ENCODE measurements around the gene PARD3. TPM values are rescaled to one million over a fixed set of nuclear protein-coding genes. Genes with fewer than 3 reads are reported as not detected.

Gene PARD3
- total RNA-seq, 1 donor from 2014 or later: 25.3 TPM

GRCh38 chr10:34776090-34776690 is 38.9 kb downstream of the PARD3 start:
- DNase-seq: no peak
- ATAC-seq: peak; percentile 18
- intact Hi-C loops (cut with micrococcal nuclease): no loop called here

GRCh38 chr10:34775044-34775637 is 40.0 kb downstream of the PARD3 start:
- DNase-seq (no peak), ATAC-seq (no peak)
- intact Hi-C loops (cut with micrococcal nuclease): no loop called here

GRCh38 chr10:34773636-34774630 is 41.2 kb downstream of the PARD3 start:
- intact Hi-C loops (cut with micrococcal nuclease): no loop called here
- ATAC-seq (no peak), DNase-seq (no peak)

- intact Hi-C loops (cut with micrococcal nuclease): no loop called here
- no peak for DNase-seq
- ATAC-seq: no peak
These were observed 43.6 kb downstream of the PARD3 start for GRCh38 chr10:34771525-34771924.

- ATAC-seq (no peak), DNase-seq (no peak)
- intact Hi-C loops (cut with micrococcal nuclease): no loop called here
These were observed 44.0 kb downstream of the PARD3 start for GRCh38 chr10:34771106-34771505.

GRCh38 chr10:34769899-34770298 is 45.2 kb downstream of the PARD3 start:
- DNase-seq (no peak), ATAC-seq (no peak)
- intact Hi-C loops (cut with micrococcal nuclease): no loop called here

GRCh38 chr10:34768972-34769330 is 46.1 kb downstream of the PARD3 start:
- intact Hi-C loops (cut with micrococcal nuclease): no loop called here

GRCh38 chr10:34768261-34768971 is 46.7 kb downstream of the PARD3 start:
- ATAC-seq (peak; percentile 96), DNase-seq (peak; percentile 90)
- intact Hi-C loops (cut with micrococcal nuclease): no loop called here

More at GRCh38 chr10:34768972-34769330, 46.1 kb downstream of the PARD3 start:
- no peak for DNase-seq
- peak; percentile 7 for ATAC-seq

- no peak for ATAC-seq
- intact Hi-C loops (cut with micrococcal nuclease): no loop called here
- DNase-seq: no peak
These were observed 48.1 kb downstream of the PARD3 start for GRCh38 chr10:34766811-34767494.

GRCh38 chr10:34766266-34766600 is 48.9 kb downstream of the PARD3 start:
- peak; percentile 26 for ATAC-seq

GRCh38 chr10:34764472-34764946 is 50.6 kb downstream of the PARD3 start:
- intact Hi-C loops (cut with micrococcal nuclease): no loop called here
- no peak for ATAC-seq
- no peak for DNase-seq

More at GRCh38 chr10:34766266-34766600, 48.9 kb downstream of the PARD3 start:
- intact Hi-C loops (cut with micrococcal nuclease): no loop called here
- no peak for DNase-seq

GRCh38 chr10:34762603-34763299 is 52.3 kb downstream of the PARD3 start:
- intact Hi-C loops (cut with micrococcal nuclease): no loop called here
- ATAC-seq (no peak), DNase-seq (no peak)

- DNase-seq (no peak), ATAC-seq (no peak)
- intact Hi-C loops (cut with micrococcal nuclease): no loop called here
These were observed 52.9 kb downstream of the PARD3 start for GRCh38 chr10:34762156-34762555.

GRCh38 chr10:34761453-34761852 is 53.6 kb downstream of the PARD3 start:
- intact Hi-C loops (cut with micrococcal nuclease): no loop called here

GRCh38 chr10:34760606-34761005 is 54.5 kb downstream of the PARD3 start:
- intact Hi-C loops (cut with micrococcal nuclease): no loop called here
- ATAC-seq (peak; percentile 92), DNase-seq (peak; percentile 49)

More at GRCh38 chr10:34761453-34761852, 53.6 kb downstream of the PARD3 start:
- no peak for DNase-seq
- ATAC-seq: no peak

GRCh38 chr10:34759837-34760215 is 55.3 kb downstream of the PARD3 start:
- ATAC-seq (no peak), DNase-seq (no peak)
- intact Hi-C loops (cut with micrococcal nuclease): no loop called here

GRCh38 chr10:34759161-34759836 is 55.8 kb downstream of the PARD3 start:
- intact Hi-C loops (cut with micrococcal nuclease): no loop called here
- DNase-seq (no peak), ATAC-seq (peak; percentile 54)
